Osteoblast (primary cell): ENCODE measurements around the gene MPPED2. TPM values are rescaled to one million over a fixed set of nuclear protein-coding genes. Genes with fewer than 3 reads are reported as not detected.

ENCODE experiments used
- DNase-seq: peaks from one replicate; pipeline ENCODE4 v3.0.0; 2011; ENCODE audit warnings: low spot score, mixed read lengths; ENCODE audit not compliant: insufficient read length; ENCODE audit errors: missing footprints
- H2AFZ ChIP-seq: 2 replicates; pipeline ENCODE4 v1.6.0; 2011; ENCODE audit warnings: mild to moderate bottlenecking, low read length
- H3K27ac ChIP-seq: 2 replicates; pipeline ENCODE4 v1.5.1; 2011; ENCODE audit warnings: mild to moderate bottlenecking, low read depth, low read length, moderate library complexity
- H3K27me3 ChIP-seq: 2 replicates; pipeline ENCODE4 v1.6.0; 2012; ENCODE audit warnings: mild to moderate bottlenecking, control low read depth, inconsistent platforms, low read length, moderate library complexity; ENCODE audit not compliant: insufficient read depth
- H3K36me3 ChIP-seq: 2 replicates; pipeline ENCODE4 v1.5.1; 2011; ENCODE audit warnings: mild to moderate bottlenecking, low read length, control low read depth, moderate library complexity; ENCODE audit not compliant: insufficient read depth
- H3K4me1 ChIP-seq: 2 replicates; pipeline ENCODE4 v1.5.1; 2011; ENCODE audit warnings: mild to moderate bottlenecking, low read length, control low read depth, moderate library complexity; ENCODE audit not compliant: insufficient read depth
- H3K4me2 ChIP-seq: 2 replicates; pipeline ENCODE4 v1.6.0; 2011; ENCODE audit warnings: mild to moderate bottlenecking, low read length; ENCODE audit not compliant: insufficient read depth
- H3K4me3 ChIP-seq: fragments of 200-600 bp; sonication (generic); 3 replicates; pipeline ENCODE4 v1.5.1; 2012; ENCODE audit warnings: mild to moderate bottlenecking, low read length, inconsistent platforms; ENCODE audit not compliant: insufficient read depth
- H3K79me2 ChIP-seq: 2 replicates; pipeline ENCODE4 v1.6.0; 2012; ENCODE audit warnings: mild to moderate bottlenecking, low read length, control low read depth, inconsistent platforms; ENCODE audit not compliant: insufficient read depth
- H3K9me3 ChIP-seq: 2 replicates; pipeline ENCODE4 v1.5.1; 2011; ENCODE audit warnings: low read depth, low read length, control low read depth
- H4K20me1 ChIP-seq: 2 replicates; pipeline ENCODE4 v1.6.0; 2012; ENCODE audit warnings: mild to moderate bottlenecking, low read length, control low read depth; ENCODE audit not compliant: insufficient read depth
- total RNA-seq: library from RNA; depleted of rRNA; stranded (reverse); fragments of >200 nt; gene quantifications from 2 replicates; pipeline ENCODE4 v1.2.3, GENCODE V29; 2012
- TF ChIP-seq, protein P1 (sequence below): IDR thresholded peaks from 2 replicates; pipeline ENCODE4 v1.5.1; 2011; ENCODE audit warnings: mild to moderate bottlenecking, low read depth, low read length, moderate library complexity; ENCODE audit errors: extremely low read depth

MPPED2 gene
- total RNA-seq, 1 donor: 2.2 TPM

DNA sequence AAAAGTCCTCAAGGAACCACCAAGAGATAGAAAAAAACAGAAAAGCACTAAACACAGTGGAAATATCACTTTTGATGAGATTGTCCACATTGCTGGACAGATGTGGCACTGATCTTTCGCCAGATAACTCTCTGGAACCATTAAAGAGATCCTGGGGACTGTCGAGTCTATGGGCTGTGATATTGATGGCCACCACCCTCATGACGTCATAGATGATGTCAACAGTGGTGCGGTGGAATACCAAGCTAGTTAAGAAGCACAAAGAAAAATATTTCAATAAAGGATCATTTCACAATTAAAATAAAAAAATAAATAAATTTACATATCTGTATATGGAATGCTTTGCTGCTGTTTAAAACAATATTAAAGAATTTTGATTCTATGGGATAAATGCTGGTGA lies 217.8 kb downstream of the MPPED2 start:
- no peak for DNase-seq
- Histone ChIP-seq H3K36me3 (no peaks in the 10 kb centered on the region), H2AFZ (no peak overlapping the region), H3K4me1 (no peaks in the 10 kb centered on the region), H3K4me3 (no peak overlapping the region), H3K9me3 (no peaks in the 10 kb centered on the region), H3K27ac (no peak overlapping the region), H4K20me1 (no peaks in the 10 kb centered on the region), H3K27me3 (no peaks in the 10 kb centered on the region), H3K4me2 (no peak overlapping the region), H3K79me2 (no peaks in the 10 kb centered on the region)
- TF ChIP-seq, protein P1, sequence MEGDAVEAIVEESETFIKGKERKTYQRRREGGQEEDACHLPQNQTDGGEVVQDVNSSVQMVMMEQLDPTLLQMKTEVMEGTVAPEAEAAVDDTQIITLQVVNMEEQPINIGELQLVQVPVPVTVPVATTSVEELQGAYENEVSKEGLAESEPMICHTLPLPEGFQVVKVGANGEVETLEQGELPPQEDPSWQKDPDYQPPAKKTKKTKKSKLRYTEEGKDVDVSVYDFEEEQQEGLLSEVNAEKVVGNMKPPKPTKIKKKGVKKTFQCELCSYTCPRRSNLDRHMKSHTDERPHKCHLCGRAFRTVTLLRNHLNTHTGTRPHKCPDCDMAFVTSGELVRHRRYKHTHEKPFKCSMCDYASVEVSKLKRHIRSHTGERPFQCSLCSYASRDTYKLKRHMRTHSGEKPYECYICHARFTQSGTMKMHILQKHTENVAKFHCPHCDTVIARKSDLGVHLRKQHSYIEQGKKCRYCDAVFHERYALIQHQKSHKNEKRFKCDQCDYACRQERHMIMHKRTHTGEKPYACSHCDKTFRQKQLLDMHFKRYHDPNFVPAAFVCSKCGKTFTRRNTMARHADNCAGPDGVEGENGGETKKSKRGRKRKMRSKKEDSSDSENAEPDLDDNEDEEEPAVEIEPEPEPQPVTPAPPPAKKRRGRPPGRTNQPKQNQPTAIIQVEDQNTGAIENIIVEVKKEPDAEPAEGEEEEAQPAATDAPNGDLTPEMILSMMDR: no peak

DNA sequence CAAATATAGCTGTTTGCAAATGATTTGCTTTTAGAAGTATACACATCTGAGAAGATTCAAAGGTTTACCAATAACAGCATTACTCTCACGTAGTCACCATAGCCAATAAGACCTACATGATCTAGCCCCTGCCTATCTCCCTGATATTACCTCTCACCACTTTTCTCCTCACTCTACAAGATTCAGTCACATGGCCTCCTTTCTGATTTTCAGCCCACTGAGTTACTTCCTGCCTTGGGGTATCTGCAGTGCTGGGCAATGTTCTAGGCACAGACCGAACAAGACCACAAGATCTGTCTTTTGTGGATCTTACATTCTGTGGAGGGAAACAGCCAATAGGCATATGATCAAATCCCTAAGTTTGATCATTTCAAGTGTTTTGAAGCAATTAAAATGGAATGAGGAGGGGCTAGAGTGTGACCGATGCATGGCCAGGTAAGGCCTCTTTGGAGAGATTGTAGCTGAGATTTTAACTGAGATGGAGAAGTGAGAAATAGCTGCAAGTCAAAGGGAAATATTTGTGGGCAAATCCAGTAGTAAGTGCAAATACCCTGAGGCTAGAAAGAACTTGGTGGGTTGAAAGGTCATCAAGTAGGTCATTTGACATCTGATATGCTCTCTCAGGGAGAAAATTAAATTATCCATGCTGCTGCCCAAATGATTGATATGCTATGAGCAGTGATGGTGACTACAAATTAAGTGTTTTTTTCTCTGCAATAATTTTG lies 220.2 kb downstream of the MPPED2 start:
- TF ChIP-seq, protein P1: no peak
- Histone ChIP-seq H3K27me3 (no peaks in the 10 kb centered on the region), H3K79me2 (no peaks in the 10 kb centered on the region), H3K4me3 (no peak overlapping the region), H2AFZ (no peak overlapping the region), H3K27ac (no peak overlapping the region), H3K9me3 (no peaks in the 10 kb centered on the region), H3K36me3 (no peaks in the 10 kb centered on the region), H4K20me1 (no peaks in the 10 kb centered on the region), H3K4me2 (no peak overlapping the region), H3K4me1 (no peaks in the 10 kb centered on the region)
- DNase-seq: no peak

DNA sequence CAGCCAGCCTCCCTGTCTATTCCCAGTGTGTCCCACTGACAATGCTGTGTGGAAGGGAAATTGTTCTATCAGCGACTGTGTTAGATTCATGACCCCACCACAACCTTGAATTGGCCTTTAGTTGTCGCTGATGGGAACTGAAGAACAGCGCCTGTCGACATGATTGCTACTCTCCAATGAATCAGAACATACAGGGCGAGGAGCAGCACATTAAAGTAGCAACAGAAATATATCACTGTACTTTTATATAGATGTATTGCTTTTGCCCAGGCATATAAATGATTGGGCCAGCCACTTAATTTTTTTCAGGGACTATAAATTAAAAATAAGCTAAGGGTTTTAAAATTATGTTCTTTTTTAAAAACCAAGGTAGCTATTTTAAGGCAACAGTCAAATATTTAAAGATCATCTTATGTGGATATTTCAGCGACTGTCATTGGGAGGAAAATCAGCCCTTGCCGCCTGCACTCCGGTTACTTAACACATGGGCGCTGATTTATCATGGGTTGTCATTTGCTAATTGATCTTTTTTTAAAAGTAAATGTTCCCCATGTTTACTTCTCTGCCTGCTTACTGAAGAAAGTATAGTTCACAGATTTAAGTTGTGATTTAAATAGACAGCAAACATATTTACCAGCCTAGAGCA lies 221.2 kb downstream of the MPPED2 start:
- no peak for DNase-seq
- Histone ChIP-seq H3K27ac (no peak overlapping the region), H3K4me1 (no peaks in the 10 kb centered on the region), H3K79me2 (no peaks in the 10 kb centered on the region), H3K36me3 (no peaks in the 10 kb centered on the region), H4K20me1 (no peaks in the 10 kb centered on the region), H3K27me3 (no peaks in the 10 kb centered on the region), H2AFZ (no peak overlapping the region), H3K9me3 (no peaks in the 10 kb centered on the region), H3K4me3 (no peak overlapping the region), H3K4me2 (no peak overlapping the region)
- TF ChIP-seq, protein P1: no peak

DNA sequence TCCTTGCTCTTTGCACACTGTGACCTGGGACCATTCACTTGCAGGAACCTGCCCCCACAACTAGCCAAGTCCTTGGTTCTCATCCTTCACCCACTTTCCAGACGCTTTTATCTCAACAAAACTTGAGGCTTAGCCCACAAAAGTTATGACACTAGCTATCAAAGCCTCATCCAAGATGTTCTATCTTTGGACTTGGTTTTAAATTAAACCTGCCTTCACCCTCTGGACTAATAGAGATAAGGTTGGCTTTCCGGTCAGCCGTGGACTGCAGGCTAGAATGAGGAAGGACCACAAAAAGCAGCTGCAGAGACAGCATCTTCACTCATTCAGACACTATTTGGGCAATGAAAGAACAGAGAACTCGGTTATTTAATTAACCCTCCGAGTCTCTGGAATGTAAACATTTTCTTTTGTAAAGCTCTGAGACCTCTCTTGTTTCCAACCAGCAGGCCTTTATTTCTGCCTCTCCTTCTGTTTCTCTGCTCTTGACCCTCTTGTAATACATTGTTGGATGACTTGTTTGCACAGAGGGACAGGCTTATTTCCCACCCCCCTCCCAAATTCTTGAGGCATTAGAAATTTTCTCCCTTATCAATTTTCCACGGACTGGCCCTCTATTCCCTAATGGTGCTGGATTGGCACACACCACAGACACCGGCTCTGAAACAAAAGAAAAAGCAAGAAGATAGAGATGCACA lies 221.9 kb downstream of the MPPED2 start:
- TF ChIP-seq, protein P1: no peak

More for the DNA sequence above, 221.9 kb downstream of the MPPED2 start:
- Histone ChIP-seq H3K27ac (no peak overlapping the region), H3K9me3 (no peaks in the 10 kb centered on the region), H3K79me2 (no peaks in the 10 kb centered on the region), H3K36me3 (no peaks in the 10 kb centered on the region), H3K27me3 (no peaks in the 10 kb centered on the region), H4K20me1 (no peaks in the 10 kb centered on the region), H3K4me2 (no peak overlapping the region), H3K4me3 (no peak overlapping the region), H2AFZ (no peak overlapping the region), H3K4me1 (no peaks in the 10 kb centered on the region)
- no peak for DNase-seq
